HL-60 (cell line): Measurements from ENCODE around the gene SERPINB1.

Experiments used
- DNase-seq, 2 experiments: peaks; one replicate each; pipeline ENCODE4 v3.0.0-alpha.2; 2010 to 2020; ENCODE audit warnings: low read depth in 1 of 2, low spot score in 1 of 2
- H3K27ac ChIP-seq: fragments of 250-450 bp; sonication (Bioruptor Pico); replicated peaks from 2 replicates; pipeline ENCODE4 v1.5.1; 2020; ENCODE audit warnings: mild to moderate bottlenecking, moderate library complexity
- H3K27me3 ChIP-seq: fragments of 250-450 bp; sonication (Bioruptor Pico); 2 replicates; pipeline ENCODE4 v1.5.1; 2021; ENCODE audit warnings: mild to moderate bottlenecking, moderate library complexity; ENCODE audit not compliant: insufficient read depth, poor library complexity, severe bottlenecking
- H3K4me3 ChIP-seq: replicated peaks from 2 replicates; pipeline ENCODE4 v1.5.1; 2011; ENCODE audit warnings: mild to moderate bottlenecking, control low read depth, low read length; ENCODE audit not compliant: insufficient read depth
- CTCF ChIP-seq: IDR thresholded peaks from one replicate; pipeline ENCODE4 v1.5.1; 2011; ENCODE audit warnings: low read length, control low read depth, inconsistent platforms; ENCODE audit not compliant: insufficient read depth
- GABPA ChIP-seq: IDR thresholded peaks from 2 replicates; pipeline ENCODE4 v1.6.1; 2012; ENCODE audit warnings: low read depth
- POLR2AphosphoS5 ChIP-seq: IDR thresholded peaks from 2 replicates; pipeline ENCODE4 v1.6.1; 2012; ENCODE audit warnings: low read depth
- REST ChIP-seq: IDR thresholded peaks from 2 replicates; pipeline ENCODE4 v1.6.1; 2012; ENCODE audit warnings: low read depth; ENCODE audit not compliant: insufficient replicate concordance
- SPI1 ChIP-seq: IDR thresholded peaks from 2 replicates; pipeline ENCODE4 v1.6.1; 2012; ENCODE audit warnings: low read depth, mild to moderate bottlenecking, borderline replicate concordance

SERPINB1 gene

GRCh38 chr6:2812695-2813094, 29.0 kb downstream of the SERPINB1 start:
- no peaks in the 10 kb centered on the region for H3K27me3 ChIP-seq
- DNase-seq: no peak
- TF ChIP-seq CTCF (no peak), GABPA (no peak), SPI1 (no peak), POLR2AphosphoS5 (no peak), REST (no peak)
- no peak overlapping the region for H3K27ac ChIP-seq
- H3K4me3 ChIP-seq: no peak overlapping the region

GRCh38 chr6:2810092-2810671, 31.5 kb downstream of the SERPINB1 start:
- DNase-seq: peak in 1 of 2 experiments; percentile 64
- TF ChIP-seq GABPA: no peak
- no peak for TF ChIP-seq CTCF
- TF ChIP-seq POLR2AphosphoS5: no peak
- TF ChIP-seq SPI1: no peak
- TF ChIP-seq REST: no peak
- Histone ChIP-seq H3K27me3 (no peaks in the 10 kb centered on the region), H3K4me3 (no peak overlapping the region), H3K27ac (peak overlapping the region; percentile 42)

- H3K27ac ChIP-seq: no peak overlapping the region
- TF ChIP-seq REST (no peak), POLR2AphosphoS5 (no peak), GABPA (no peak), CTCF (no peak), SPI1 (no peak)
- H3K4me3 ChIP-seq: no peak overlapping the region
- no peak for DNase-seq
- H3K27me3 ChIP-seq: no peaks in the 10 kb centered on the region
Observed at GRCh38 chr6:2809015-2809414, 32.6 kb downstream of the SERPINB1 start.
